MM.1S (cell line): ENCODE measurements around the gene STAP2.

ENCODE experiments used
- DNase-seq: peaks from one replicate; pipeline ENCODE4 v3.0.0-alpha.2; 2015
- H2AFZ ChIP-seq: fragments of 300-600 bp; sonication (generic); 2 replicates; pipeline ENCODE4 v1.6.0; 2016; ENCODE audit warnings: antibody characterized with exemption, low read length
- H3F3A ChIP-seq: fragments of 300-600 bp; sonication (generic); 2 replicates; pipeline ENCODE4 v1.6.1; 2016; ENCODE audit warnings: mild to moderate bottlenecking, antibody characterized with exemption, low read length, moderate library complexity, mixed read lengths; ENCODE audit not compliant: insufficient read depth
- H3K27ac ChIP-seq: fragments of 300-600 bp; sonication (generic); 2 replicates; pipeline ENCODE4 v1.5.1; 2016; ENCODE audit warnings: mild to moderate bottlenecking, low read length
- H3K27me3 ChIP-seq: fragments of 300-600 bp; sonication (generic); replicated peaks from 2 replicates; pipeline ENCODE4 v1.6.0; 2016; ENCODE audit warnings: low read length; ENCODE audit not compliant: insufficient read depth
- H3K36me3 ChIP-seq: fragments of 300-600 bp; sonication (generic); replicated peaks from 2 replicates; pipeline ENCODE4 v1.6.1; 2016; ENCODE audit warnings: mild to moderate bottlenecking, low read length, mixed read lengths; ENCODE audit not compliant: insufficient read depth
- H3K4me1 ChIP-seq: fragments of 300-600 bp; sonication (generic); 2 replicates; pipeline ENCODE4 v1.6.1; 2016; ENCODE audit warnings: low read length, mixed read lengths
- H3K4me2 ChIP-seq: fragments of 300-600 bp; sonication (generic); 2 replicates; pipeline ENCODE4 v1.6.0; 2016; ENCODE audit warnings: low read depth, low read length
- H3K4me3 ChIP-seq: fragments of 300-600 bp; sonication (generic); 2 replicates; pipeline ENCODE4 v1.5.1; 2016; ENCODE audit warnings: low read length, mixed read lengths
- H3K79me2 ChIP-seq: fragments of 300-600 bp; sonication (generic); 2 replicates; pipeline ENCODE4 v1.6.1; 2016; ENCODE audit warnings: mixed run types, low read length, mixed read lengths
- H3K9ac ChIP-seq: fragments of 300-600 bp; sonication (generic); 2 replicates; pipeline ENCODE4 v1.6.1; 2016; ENCODE audit warnings: low read length, mixed read lengths
- H3K9me2 ChIP-seq: fragments of 300-600 bp; sonication (generic); replicated peaks from 2 replicates; pipeline ENCODE4 v1.6.1; 2016; ENCODE audit warnings: mild to moderate bottlenecking, low read length, mixed read lengths; ENCODE audit not compliant: insufficient read depth
- H3K9me3 ChIP-seq: fragments of 300-600 bp; sonication (generic); replicated peaks from 2 replicates; pipeline ENCODE4 v1.6.1; 2016; ENCODE audit warnings: mild to moderate bottlenecking, low read length, mixed read lengths; ENCODE audit not compliant: insufficient read depth
- H4K20me1 ChIP-seq: fragments of 300-600 bp; sonication (generic); 2 replicates; pipeline ENCODE4 v1.6.1; 2016; ENCODE audit warnings: mild to moderate bottlenecking, low read length, moderate library complexity, mixed read lengths; ENCODE audit not compliant: insufficient read depth
- EZH2 ChIP-seq: fragments of 300-600 bp; sonication (generic); optimal IDR thresholded peaks from 2 replicates; pipeline ENCODE3; 2017; ENCODE audit warnings: low read depth, mild to moderate bottlenecking, antibody characterized with exemption, low read length, mixed read lengths
- EZH2phosphoT487 ChIP-seq: fragments of 300-600 bp; sonication (generic); IDR thresholded peaks from 2 replicates; pipeline ENCODE4 v1.6.1; 2018; ENCODE audit warnings: antibody characterized with exemption, low read length
- TF ChIP-seq, protein P1 (sequence below): fragments of 300-600 bp; sonication (generic); IDR thresholded peaks from 2 replicates; pipeline ENCODE4 v1.5.1; 2016; ENCODE audit warnings: antibody characterized with exemption, low read length, mixed read lengths

STAP2 gene

DNA sequence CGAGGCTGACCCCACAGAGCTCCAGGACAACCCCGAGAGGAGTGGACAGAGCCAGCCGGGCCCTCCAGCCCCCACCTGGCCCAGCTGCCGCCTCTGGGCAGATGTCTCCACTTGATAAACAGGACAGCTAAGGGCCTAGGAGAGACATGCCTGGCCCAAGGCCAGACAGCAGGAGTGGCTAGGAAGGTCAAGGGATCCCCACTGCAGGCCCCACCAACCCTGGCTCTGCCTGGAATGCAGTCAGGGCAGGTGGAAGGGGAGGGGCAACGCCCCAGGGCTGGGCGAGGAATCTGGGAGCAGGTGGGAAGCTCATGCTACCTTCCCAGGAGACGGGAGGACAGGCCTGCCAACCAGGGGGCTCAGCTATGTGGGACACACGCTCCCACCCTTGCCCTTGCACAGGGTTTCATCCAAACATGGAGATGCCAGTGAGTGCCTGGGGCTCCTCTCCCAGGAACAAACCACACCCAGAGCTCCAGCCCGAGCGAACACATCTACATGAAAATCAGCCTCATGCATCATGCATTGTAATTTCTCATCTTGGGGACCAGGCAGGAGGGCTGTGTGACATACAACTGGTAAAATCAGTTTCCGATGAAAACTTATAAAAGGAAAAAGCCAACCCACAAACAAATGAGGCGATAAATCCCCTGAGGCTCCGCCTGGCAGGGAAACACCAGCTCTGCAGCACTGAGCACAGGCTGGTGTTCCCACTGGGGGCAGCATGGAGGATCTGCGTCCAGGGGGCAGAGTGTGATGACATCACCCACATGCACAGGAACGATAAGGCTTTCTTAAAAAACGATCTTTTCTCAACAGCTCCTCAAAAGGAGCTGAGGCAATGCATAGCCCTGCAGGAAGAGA lies 36.8 kb upstream of the STAP2 start:
- H3K4me1 ChIP-seq = peaks cover 11% of the 10 kb centered on the region
- DNase-seq = no peak
- no peaks in the 10 kb centered on the region for H3K27me3 ChIP-seq
- H2AFZ ChIP-seq = no peak overlapping the region
- H3K9ac ChIP-seq = no peak overlapping the region
- no peaks in the 10 kb centered on the region for H3K9me2 ChIP-seq
- H4K20me1 ChIP-seq = peaks cover 18% of the 10 kb centered on the region
- H3K4me2 ChIP-seq = no peak overlapping the region
- H3F3A ChIP-seq = peaks cover 4% of the 10 kb centered on the region; the same call in 1 of the 2 replicates
- no peak overlapping the region for H3K27ac ChIP-seq
- no peak for TF ChIP-seq EZH2
- no peak for TF ChIP-seq EZH2phosphoT487
- TF ChIP-seq, protein P1, sequence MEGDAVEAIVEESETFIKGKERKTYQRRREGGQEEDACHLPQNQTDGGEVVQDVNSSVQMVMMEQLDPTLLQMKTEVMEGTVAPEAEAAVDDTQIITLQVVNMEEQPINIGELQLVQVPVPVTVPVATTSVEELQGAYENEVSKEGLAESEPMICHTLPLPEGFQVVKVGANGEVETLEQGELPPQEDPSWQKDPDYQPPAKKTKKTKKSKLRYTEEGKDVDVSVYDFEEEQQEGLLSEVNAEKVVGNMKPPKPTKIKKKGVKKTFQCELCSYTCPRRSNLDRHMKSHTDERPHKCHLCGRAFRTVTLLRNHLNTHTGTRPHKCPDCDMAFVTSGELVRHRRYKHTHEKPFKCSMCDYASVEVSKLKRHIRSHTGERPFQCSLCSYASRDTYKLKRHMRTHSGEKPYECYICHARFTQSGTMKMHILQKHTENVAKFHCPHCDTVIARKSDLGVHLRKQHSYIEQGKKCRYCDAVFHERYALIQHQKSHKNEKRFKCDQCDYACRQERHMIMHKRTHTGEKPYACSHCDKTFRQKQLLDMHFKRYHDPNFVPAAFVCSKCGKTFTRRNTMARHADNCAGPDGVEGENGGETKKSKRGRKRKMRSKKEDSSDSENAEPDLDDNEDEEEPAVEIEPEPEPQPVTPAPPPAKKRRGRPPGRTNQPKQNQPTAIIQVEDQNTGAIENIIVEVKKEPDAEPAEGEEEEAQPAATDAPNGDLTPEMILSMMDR = no peak
- no peaks in the 10 kb centered on the region for H3K9me3 ChIP-seq
- H3K4me3 ChIP-seq = no peak overlapping the region
- H3K79me2 ChIP-seq = peaks cover 100% of the 10 kb centered on the region
- no peaks in the 10 kb centered on the region for H3K36me3 ChIP-seq

DNA sequence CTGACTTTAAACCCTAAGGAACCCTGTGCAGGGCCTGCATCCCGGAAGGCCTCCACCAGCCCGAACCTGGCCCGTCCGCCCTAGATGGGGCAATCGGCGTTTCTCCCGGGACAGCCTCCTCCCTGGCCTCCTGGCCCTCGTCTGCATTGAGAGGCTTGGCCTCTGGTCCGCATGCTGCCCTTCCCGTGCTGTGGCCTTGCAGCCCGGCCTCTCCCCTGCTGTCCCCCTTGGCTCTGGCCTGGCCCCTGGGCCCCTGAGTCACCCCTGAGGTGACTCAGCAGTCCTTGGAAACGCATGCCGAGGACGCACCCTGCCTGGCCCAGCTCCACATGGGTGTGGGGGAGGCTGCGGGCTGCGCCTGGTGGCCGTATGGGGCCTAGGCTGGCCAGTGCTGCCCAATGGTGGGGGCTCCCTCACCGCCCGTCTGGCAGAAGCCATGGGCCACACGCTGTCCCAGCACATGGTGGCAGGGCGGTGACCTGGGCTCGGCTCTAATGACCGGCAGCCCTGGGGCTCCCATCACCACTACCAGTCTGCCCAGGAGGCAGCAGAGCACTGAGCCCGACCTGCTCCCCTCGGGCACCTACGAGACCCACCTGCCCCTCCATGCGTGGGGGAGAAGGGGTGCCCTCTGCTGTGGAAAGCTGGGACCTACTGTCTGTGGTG lies 36.0 kb upstream of the STAP2 start:
- H3K36me3 ChIP-seq = no peaks in the 10 kb centered on the region
- no peak overlapping the region for H3K27ac ChIP-seq
- no peak overlapping the region for H2AFZ ChIP-seq
- no peak overlapping the region for H3K4me2 ChIP-seq
- H3K4me1 ChIP-seq = peaks cover 17% of the 10 kb centered on the region
- no peaks in the 10 kb centered on the region for H3K9me3 ChIP-seq
- TF ChIP-seq EZH2phosphoT487 = no peak
- TF ChIP-seq, protein P1 = no peak
- TF ChIP-seq EZH2 = no peak
- no peak overlapping the region for H3K9ac ChIP-seq
- DNase-seq = no peak
- H3K9me2 ChIP-seq = no peaks in the 10 kb centered on the region
- no peaks in the 10 kb centered on the region for H3K27me3 ChIP-seq
- peaks cover 11% of the 10 kb centered on the region for H3F3A ChIP-seq
- H3K4me3 ChIP-seq = no peak overlapping the region
- peaks cover 96% of the 10 kb centered on the region for H3K79me2 ChIP-seq
- H4K20me1 ChIP-seq = peaks cover 12% of the 10 kb centered on the region

DNA sequence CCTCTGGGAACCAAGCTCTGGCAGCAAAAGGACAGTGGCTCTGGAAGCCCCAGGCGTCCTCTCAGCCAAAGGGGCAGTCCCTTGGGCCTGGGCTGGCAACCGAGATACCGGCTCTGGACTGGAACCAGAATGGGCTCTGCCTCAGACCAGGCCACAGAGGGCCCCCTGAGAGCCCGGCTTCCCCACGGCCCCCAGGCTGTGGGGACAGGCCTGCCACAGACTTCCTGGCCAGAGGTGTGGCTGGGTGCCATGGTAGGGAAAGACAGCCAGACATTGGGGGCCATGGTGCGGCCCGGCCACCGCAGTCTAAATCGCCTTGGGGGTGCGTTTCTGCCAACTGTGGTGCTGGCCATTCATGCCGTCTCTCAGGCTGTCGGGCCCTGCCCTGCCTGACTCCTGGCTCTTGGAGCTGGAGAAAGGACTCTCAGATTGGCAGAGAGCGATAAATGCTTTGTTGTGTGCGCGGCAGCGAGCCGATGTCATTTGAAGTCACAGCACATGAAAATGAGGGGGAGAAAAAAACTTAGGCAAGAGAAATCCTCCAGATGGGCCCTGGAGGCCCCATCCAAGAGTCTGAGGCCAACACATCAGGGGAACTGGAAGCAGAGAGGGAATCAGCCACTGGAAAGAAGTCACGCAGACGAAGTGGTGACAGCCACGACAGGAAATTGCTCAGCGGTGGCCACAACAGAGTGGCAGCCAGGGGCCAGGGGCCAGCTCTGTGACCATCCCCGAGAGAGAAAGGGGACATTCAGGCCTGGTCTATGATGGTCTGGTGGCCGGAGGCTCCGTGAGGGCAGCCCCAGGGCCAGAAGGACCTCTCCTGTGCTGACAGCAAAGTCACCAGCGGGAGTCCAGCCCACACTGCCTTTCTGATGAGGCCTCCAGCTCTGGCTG lies 35.2 kb upstream of the STAP2 start:
- peaks cover 24% of the 10 kb centered on the region for H3K4me1 ChIP-seq
- no peaks in the 10 kb centered on the region for H3K36me3 ChIP-seq
- no peak overlapping the region for H3K4me2 ChIP-seq
- H3K27ac ChIP-seq = no peak overlapping the region
- no peaks in the 10 kb centered on the region for H3K9me3 ChIP-seq
- H3K27me3 ChIP-seq = no peaks in the 10 kb centered on the region
- peaks cover 19% of the 10 kb centered on the region for H3F3A ChIP-seq
- H2AFZ ChIP-seq = no peak overlapping the region
- peaks cover 88% of the 10 kb centered on the region for H3K79me2 ChIP-seq
- H3K4me3 ChIP-seq = no peak overlapping the region
- no peak overlapping the region for H3K9ac ChIP-seq
- peaks cover 12% of the 10 kb centered on the region for H4K20me1 ChIP-seq
- DNase-seq = no peak
- no peaks in the 10 kb centered on the region for H3K9me2 ChIP-seq
- TF ChIP-seq EZH2phosphoT487 = no peak
